GM18517 (cell line): ENCODE measurements around the gene SH3RF1.
"Not testable (repeated sequence)": the region's sequence is repeated elsewhere in the genome, so short reads cannot be mapped to it uniquely, and the experiment has no call there.

Source experiments
- ATAC-seq: cut with Tn5 transposase; IDR thresholded peaks from one replicate; pipeline ENCODE4 v1.9.1; 2021; ENCODE audit warnings: mild to moderate bottlenecking, moderate library complexity; ENCODE audit not compliant: unreplicated experiment

The SH3RF1 gene

DNA sequence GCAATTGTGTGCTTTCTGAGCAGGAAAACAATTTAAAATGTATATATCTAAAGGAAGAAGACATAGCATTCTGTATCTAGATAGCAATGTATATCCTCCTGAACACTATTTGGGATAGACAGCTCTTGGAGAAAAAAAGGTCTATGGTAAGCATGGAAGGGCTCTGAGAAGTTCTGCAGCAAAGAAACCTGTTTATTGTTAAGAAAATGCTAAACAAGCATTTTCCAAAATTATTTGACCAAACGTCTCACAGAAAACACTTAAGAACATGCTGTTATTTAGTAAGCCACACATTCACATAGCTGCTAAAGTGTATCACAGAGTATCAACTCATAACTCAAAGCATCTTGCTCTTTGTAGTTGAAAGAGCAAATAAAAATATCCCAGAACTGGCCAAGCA, 67.9 kb downstream of the SH3RF1 start:
- ATAC-seq, result no peak

DNA sequence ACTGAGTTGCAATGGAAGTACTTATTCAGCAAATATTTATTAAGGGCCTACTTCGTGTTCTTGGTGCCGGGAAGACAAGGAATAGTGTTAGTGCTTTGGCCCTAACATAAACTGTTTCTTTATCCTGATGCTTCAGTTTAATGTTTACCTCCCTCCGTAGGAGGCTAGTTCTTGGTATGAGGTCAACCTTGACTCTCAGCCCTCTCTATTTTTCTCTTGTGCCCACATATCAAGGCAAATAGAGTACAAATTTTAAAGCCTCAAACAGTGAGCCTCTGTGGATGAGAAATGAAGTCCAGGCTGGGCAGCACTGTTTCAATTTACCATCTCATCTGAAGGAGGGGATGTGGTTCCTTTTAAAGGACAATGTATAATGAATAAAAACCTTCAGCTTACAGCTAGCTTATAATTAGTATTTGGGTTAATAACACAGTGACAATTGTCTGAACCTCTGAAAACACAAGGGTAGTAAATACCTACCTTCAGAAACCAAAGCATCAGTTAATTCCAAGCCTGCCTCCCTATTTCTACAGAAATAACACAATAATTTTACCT, 68.5 kb downstream of the SH3RF1 start:
- ATAC-seq, result no peak

DNA sequence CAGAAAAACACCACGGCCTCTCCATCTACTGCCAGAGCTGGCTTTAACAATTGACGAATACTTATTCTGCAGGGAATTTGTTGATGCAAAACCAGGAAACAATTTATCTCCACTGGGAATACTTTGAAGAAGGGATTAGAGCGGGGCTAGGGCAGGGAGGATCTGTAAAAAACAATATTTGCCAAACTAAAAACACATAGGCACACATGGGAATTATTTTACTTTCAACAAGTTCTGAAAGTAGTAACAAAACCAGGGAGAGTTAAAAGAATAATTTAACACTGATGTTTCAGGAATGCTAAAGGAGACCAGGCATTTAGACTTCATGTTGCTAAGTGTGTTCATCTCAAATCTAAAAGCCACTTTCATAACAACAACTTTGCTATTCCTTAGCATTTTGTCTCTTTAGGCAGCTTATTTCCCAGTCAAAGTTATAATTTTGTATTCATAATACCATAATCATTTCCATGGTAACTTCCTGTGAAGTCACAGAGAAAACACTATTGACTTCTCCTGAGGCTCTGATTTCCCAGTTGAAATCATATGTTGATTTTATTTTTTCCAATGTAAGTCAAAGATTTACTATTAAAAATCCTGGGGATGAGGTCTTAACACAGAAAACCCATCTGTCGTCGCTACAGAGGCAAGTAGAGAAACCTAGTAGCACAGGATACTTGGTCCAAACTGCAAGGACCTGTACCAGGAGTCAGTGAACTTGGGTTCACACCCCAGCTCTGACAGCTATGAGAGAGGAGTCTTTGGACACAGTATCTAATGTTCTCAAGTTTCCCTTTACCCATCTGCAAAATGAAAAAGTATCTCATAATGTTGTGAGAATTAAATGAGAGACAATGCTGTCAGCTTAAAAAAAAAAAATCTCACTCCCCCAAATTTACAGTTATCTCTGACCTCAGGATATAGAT, 69.3 kb downstream of the SH3RF1 start:
- no peak for ATAC-seq

DNA sequence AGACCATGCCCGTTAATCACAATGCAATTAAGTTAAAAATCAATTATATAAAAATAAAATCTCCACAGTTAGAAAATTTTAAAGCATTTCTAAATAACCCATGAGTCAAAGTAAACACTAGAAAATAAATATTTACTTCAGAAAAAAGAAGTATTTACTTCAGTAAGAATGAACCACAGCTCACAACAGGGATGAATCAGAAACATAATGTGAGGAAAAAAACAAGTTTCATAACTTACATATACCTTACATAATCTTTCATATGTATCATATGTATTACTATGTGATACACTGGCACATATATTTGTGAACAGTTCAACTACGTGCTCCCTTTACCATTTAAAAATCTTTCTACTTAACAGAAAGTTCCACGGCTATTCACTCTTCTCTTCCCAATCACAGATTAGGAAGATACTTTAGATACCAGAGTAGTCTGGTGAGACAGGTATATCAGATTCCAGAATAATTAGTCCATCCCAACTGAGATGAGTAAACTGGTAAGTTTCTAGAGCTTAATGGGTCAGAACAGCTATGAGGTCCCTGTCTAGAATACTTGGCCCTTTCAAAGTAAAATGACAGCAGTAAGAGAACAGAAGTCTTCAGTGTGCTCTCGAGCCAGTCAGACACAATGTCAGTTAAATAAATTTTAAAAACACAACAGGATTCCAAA, 70.3 kb downstream of the SH3RF1 start:
- ATAC-seq, result no peak

DNA sequence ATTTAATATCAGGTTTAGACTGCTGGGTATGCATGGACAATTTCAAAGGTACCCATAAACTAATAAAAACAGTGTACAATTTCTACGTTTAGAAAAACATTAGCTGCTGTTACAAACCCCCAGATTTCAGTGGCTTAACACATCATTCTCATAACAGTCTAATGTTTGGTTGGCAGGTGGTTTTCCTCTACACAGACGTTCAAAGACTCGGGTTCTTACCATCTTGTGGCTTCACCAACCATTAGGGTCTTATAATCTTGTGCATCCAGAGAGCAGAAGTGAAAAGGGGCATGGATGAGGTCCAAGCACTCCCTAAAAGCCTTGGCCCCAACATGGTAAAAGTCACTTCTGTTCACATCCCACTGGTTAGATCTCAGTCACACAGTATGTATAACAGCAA, 71.6 kb downstream of the SH3RF1 start:
- ATAC-seq, result no peak

DNA sequence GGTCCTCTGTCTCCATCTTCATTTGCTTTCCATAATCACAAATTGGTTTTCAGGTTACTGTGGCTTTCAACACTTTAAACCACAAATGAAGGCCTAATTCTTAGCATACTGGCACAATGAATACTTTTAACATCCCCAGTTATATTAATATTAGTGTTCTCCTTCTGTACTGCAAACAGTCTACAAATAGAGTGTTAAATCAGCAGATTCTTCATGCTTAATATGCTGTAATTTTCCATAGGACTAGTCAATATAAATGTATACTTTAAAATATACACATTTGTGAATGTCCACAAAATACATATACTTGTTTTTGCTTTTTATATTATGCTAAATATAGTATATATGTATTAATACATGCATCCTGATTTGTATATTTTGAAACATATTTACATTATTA, 72.6 kb downstream of the SH3RF1 start:
- no peak for ATAC-seq

DNA sequence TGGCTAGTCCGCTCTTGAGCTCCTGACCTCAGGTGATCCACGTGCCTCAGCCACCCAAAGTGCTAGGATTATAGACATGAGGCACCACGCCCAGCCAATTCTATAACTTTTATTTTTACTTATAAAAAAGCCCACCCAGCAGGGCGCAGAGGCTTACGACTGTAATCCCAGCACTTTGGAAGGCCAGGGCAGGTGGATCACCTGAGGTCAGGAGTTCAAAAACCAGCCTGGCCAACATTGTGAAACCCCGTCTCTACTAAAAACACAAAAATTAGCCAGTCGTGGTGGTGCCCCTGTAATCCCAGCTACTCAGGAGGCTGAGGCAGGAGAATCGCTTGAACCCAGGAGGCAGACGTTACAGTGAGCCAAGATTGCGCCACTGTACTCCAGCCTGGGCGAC, 73.5 kb downstream of the SH3RF1 start:
- not testable (repeated sequence) for ATAC-seq

DNA sequence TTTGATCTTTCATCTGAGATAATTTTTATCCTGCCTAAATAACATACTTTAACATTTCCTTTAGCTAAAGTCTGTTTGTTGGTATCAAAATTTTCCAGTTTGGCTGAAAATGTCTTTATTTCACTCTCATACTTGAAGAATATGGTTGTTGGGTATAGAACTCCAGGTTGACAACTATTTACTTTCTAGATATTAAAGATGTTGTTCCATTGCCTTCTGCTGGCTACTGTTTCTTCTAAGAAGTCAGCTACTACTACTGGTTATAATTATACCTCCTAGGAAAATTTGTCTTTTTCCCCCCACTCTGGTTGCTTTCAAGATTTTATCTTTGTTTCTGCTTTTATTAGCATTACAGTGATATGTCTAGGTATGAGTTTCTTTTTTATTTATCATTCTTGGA, 75.7 kb downstream of the SH3RF1 start:
- ATAC-seq, result no peak

DNA sequence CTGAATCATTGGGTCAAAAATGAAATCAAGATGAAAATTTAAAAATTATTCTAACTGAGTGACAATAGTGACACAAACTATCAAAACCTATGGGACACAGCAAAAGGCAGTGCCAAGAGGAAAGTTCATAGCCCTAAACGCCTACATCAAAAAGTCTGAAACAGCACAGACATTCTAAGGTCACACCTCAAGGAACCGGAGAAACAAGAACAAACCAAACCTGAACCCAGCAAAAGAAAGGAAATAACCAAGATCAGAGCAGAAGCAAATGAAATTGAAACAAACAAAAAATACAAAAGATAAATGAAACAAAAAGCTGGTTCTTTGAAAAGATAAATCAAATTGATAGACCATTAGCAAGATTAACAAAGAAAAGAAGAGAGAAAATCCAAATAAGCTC, 80.8 kb downstream of the SH3RF1 start:
- ATAC-seq, result peak; percentile 38

DNA sequence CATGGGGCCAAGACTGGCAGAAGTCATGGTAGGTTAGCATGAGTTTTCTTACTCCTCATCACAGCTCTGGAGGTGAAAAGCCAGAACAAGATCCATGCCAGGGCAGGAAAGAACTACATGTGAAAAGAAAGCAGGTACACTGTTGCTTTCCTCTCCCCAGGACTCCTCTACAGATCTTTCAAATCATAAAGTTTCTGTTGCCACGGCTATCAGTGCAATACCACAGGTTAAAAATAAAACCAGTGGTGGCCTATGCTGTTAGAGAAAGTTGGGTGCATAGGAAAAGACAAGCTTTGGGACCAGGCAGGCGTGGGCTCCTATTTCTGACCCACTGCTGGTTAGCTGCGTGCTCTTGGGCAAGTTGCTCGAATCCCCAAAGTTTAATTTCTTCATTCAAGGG, 81.4 kb downstream of the SH3RF1 start:
- ATAC-seq, result peak; percentile 80

DNA sequence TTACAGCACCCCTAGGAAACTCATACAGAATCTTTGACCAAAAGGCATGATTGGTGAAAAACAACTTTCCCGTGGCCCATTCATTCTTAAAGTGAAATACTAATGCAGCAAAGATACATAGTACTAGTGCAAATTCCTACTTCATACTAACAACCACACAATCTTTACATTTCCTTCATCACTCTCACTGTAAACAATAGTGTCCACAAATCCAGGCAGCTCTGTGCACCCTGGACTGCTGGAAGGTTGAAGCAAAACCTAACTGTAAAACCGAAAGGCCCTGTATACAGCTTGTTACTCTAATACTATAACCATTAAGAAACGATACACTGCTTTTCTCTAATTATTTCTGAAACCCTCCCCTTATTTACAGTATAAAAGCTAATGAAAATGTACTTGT, 82.6 kb downstream of the SH3RF1 start:
- ATAC-seq, result no peak

DNA sequence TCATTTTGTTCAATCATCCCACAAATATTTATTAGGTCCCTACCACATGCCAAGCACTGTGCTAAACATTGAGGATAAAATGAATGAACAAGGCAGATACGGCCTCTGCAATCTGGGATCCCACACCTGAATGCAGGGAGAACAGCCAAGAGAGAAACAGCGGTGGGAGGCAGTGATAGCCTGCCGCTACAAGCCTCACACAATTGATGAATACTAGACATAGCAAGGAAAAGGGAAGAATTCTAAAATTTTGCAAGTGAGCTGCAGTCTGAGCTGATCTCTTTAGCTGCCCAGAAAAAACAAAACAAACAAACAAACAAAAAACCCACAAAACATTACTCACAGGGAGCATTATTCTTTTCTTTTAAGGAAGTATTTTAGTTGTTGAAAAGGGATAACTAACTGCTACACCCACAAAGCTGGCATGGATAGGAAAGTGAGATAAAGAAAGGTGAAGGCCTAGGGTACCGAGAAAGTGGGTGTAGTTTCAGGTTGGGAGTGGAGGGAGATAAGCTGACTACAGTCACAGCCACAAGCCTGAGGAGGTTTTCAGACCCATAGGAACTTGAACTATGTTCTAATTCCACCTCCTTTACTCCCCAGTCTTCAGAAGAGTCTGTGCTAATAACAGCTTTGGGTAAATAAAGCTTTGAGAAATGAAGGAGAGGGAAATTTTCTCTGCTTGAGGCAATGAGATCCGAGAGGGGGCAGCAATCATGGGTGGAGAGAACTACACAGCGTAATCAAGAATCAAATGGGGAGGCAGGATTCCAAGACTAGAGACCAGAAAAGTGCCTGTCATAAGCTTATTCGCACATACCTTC, 85.4 kb downstream of the SH3RF1 start:
- ATAC-seq, result no peak

DNA sequence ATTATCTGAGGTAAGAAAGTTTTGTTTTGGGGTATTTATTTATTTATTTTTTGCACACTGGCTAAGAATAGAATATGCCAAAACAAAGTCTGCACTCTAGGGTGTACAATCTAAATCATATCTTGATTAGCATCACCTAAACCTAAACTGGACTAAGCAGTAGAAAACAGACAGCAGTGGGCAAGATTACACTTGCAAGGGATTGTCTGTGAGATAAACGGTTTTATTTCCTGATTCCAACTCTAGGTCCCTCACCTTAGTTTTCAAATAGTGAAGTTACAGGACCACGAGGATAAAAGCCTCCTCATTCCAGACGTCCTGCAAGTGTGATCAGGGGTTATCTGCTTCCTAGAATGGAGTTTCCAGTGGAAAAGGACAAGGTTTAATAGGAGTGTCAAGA, 86.1 kb downstream of the SH3RF1 start:
- ATAC-seq, result no peak

DNA sequence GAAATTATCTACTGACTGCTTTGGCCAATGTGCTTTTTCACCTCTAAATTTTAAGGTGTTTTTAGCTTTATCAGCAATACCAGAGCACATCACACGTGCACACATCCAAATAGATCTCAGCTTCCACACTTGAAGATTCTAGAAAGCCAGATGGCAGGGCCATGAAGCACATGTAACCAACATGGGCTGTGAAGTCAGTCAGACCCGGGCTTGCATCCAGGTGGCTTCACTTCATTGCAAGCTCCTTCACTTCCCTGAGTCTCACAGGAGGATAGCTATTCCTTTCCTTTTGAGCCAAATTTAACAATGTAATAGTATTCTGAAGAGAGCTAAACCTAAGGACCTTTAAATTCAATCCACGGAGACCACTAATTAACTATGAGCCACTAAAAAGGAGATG, 86.5 kb downstream of the SH3RF1 start:
- ATAC-seq, result no peak

DNA sequence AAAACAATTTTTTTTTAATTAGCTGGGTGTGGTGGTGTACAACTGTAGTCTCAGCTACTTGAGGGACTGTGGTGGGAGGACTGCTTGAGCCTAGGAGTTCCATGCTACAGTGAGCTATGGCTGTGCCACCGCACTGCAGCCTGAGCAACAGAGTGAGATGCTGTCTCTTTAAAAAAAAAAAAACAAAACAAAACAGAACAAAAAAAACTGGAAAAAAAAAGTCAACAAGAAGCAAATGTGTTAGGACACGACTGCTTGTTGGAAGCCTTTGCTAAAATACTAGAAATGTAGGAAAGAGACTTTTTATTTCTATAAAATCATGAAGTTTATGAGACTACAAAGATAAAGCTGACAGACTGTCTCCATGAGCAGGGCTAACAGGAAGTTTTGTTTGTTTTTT, 87.2 kb downstream of the SH3RF1 start:
- ATAC-seq, result no peak

DNA sequence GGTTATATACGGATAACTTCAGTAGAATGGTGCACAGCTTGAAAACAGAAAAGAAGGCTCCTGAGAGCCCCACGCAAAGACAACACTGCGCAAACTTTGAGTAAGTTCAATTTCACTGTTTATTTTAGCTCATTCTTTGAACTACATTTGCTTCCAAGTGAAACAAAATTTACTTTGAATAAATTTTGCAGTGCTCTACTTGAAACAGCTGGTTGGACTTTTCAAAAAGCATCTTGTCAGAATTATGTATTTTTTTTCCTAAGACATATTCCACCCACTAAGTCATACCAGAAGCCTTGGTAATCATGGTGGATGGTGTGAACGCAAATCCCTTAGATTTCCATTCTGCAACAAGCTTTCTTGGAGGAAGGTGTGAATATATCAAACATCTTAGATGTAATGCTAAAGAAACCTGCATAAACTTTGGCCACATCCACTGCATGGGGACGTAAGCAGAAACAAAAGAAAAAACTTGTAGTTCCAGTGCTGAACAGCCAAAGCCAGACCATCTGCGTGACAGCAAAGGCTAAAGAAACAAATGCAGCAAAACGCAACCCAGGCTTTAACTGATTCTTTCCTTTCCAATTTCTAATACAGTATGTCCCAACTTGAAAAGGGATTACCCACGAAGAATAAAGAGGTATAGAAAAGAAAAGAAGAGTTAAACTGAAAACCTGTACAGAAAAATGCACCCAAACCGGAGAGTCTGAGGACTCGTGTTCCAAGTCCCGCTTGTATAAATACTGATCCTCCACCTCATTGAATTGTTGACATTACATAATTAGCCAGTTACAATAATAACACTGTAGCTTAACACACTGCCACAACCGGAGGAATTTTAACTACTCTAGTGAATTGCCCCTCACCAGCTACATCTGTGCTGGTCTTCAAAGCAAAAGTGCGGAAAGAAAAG, 90.9 kb downstream of the SH3RF1 start:
- no peak for ATAC-seq

DNA sequence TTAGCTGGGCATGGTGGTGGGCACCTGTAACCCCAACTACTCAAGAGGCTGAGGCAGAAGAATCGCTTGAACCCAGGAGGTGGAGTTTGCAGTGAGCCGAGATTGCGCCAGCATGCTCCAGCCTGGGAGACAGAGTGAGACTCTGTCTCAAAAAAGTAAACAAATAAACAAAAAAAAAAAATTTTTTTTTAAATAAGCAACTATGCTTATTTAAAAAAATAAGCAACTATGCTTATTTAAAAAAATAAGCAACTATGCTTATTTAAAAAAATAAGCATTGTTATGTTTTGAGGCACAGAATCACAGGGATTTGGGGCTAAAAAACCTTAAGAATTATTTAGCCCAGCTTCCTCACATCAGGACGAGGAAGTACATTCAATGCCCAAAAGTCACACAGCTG, 92.7 kb downstream of the SH3RF1 start:
- not testable (repeated sequence) for ATAC-seq

DNA sequence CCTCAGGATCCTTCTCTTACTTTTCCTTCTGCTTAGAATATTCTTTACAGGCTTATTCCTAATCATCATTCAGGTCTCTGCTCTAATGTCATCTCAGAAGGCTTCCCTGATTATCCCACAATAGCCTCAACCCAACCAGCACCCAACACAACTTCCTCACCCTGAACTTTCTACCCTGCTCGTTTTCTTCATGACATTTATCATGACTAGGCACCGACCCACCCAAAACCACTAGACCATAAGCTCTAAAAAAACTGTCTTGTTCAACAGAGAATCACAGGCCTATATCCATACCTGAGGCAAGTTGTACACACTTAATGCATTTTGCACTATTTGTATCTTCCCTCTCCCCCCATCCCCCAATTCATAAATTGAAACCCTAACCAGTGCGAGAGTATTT, 95.3 kb downstream of the SH3RF1 start:
- no peak for ATAC-seq

DNA sequence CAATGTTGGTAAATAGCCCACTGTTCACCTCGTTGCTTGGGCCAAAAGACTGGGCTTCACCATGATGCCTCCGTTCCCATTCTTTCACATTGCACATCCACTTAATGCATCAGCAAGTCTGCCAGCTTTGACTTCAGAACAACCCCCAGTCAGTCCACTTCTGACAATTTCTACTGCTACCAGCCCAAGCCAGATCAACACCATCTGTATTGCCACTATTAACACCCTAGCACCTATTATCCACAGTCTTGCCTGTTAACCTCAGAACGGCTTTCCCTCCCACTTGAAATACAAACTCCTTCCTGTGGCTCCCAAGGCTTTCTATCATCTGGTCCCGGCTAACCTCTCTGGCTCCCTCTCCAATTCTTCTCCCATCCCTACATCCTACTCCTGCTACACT, 95.7 kb downstream of the SH3RF1 start:
- ATAC-seq, result no peak

DNA sequence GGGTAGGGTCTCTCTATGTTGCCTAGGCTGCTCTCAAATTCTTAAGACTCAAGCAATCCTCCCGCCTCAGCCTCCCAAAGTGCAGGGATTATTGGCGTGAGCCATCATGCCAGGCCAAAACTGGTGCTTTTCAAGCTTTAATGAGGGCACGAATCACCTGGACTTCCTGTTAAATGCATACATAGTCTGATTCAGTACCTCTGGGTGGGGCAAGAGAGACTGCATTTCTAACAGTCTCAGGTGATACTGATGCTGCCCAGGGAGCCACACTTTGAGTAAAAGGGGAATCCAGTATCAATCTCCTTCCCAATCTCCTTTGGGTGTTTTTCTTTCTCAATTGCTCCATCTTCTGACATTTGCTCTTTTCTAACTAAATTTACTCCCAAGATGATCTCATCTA, 96.5 kb downstream of the SH3RF1 start:
- ATAC-seq, result no peak
